Right hindlimb (tissue), 1 donor: ENCODE measurements around the gene MAN1C1.
"Not testable (repeated sequence)": the region's sequence is repeated elsewhere in the genome, so short reads cannot be mapped to it uniquely, and the experiment has no call there.

ENCODE experiments used
- DNase-seq: peaks from one replicate; pipeline ENCODE4 v3.0.0-alpha.2; 2018

MAN1C1 gene

DNA sequence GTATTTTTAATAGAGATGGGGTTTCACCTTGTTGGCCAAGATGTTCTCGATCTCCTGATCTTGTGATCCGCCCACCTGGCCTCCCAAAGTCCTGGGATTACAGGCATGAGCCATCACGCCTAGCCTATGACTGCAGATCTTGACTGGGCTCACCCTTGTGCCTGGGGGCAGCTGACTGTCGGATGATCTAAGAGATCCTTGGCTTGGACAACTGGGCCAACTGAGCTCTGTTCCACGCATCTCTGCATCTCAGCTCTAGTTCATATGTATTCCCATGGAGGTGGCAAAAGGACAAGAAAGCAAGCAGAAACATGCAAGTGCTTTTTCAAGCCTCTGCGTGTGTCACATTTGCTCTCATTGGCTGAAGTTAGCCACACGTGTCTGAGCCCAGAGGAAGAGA lies 107.6 kb downstream of the MAN1C1 start:
- DNase-seq: no peak

DNA sequence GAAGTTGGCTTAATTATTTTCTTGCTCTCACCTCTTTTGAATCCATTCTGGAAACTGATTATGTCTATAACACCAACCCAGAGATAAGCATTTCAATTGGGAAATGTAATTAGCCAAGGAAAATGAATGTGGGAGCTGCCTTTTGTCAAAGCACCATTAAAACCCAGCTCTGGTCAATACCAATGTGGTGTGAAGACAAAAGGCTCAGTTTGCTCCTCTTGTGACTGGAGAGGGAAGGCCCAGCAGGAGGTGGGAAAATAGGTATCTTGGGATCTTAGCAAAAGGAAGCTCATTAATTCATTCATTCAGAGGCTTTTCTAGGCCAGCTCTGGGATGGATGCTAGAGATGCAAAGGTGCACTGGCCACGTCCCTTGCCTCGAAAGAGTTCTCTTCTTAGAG lies 108.4 kb downstream of the MAN1C1 start:
- no peak for DNase-seq

DNA sequence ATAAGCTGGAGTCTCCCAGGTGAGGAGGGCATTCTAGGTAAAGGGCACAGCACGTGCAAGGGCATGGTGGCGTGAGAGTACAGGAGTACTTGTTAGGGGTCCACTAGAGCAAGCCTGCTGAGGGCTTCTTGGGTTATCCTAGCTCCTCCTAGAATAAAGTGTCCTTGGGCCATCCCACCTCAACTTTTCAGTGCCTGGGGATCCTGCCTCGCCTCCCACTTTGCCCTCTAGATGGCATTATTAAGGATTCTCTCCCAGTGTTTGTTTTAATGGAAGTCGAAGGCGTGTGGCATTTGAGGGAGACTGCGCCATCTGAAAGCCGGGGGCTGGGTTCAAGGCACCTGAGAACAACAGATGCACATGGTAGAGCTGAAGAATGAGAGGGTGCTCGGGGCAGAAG lies 108.9 kb downstream of the MAN1C1 start:
- DNase-seq: no peak

DNA sequence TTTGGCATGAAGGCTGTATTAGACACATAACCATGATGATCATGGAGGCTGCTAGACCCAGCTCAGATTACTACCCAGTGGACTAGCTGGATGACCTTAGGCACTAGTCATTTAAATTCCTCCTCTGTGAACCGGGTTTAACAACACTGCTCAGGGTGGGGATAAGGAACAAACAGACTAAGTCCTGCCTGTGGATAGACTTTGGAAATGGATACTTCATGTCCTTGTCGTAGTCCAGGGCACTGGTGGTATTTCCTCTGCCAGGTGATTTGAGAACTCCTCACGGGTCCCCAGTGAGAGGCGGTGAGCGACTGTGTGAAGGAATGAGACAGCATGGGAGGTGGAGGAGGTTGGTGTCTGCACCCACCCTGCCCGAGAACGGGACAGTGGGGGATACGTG lies 110.5 kb downstream of the MAN1C1 start:
- DNase-seq: no peak

DNA sequence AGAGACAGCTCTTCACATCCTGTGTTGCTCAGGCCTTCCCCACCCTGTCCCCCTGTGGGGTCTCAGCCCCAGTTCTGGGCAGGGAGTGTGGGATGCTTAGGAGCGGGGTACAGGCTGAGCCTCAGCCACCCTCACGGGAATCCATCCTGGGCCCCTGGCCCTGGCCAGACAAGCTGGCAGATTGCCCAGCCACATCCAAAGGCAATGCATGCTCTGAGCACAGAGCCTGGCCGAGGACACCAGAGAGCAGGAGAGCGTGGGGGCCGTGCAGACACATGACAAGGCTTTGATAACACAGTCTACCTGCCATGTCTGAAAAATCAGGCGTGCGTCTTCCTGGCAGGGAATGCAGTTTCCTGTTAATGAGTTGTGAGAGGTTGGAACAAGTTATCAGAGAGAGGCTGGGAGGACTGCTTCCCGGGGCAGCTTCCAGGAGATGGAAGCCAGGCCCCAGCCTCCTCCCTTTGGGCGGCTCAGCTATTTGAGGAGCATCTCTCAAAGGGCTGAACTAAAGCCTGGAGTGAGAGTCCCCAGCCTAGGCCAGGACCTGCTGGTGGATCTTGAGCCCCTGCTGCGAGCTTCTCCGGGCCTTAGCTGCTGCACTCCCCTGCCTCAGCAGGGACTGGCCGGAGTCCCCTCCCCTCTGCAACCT lies 111.2 kb downstream of the MAN1C1 start:
- DNase-seq: peak; percentile 78

DNA sequence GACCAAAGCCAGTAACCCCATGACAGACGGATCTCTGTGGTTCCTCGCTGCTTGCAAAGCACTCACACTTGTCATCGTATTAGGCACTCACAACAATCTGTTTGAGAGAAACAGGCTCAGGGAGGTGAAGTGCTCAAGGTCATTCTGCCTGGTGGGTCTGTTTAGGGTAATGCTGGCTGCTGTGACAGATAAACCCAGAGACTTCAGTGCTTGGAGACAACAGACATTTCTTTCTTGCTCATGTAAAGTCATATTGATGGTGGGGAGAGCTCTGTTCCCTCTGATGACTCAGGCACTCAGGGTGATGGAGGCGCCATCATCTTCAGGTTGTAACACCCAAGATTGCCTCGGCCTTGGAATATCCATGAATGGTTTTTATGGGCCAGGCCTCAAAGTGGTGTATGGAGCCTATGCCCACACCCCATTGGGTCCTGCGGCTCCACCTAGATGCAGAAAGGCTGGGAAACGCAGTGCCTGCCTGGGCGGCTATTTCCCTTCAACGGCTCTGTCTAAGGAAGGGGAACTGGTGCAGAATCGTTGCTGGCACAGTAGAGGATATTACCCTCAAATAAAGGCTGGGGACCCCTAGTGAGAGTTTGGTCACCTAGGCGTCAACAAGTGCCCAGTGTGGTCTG lies 111.8 kb downstream of the MAN1C1 start:
- DNase-seq: no peak

DNA sequence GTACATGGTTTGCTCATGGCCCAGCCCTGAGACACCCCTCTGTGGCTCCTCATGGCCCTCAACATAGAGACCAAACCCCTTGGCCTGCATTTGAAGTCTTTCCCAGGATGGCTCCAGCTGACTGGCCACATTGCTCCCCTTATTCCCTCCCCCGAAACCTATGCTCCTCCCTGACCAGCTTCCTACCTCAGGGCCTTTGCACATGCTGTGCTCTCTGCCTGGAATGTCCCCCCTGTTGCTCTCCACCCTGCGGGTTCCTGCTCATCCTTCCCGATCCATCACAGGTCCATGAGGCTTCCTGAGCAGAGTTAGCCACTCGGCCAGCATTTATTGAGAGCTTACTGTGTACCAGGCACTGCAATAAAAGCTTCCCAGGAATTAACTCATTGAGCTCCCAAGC lies 112.5 kb downstream of the MAN1C1 start:
- DNase-seq: no peak

DNA sequence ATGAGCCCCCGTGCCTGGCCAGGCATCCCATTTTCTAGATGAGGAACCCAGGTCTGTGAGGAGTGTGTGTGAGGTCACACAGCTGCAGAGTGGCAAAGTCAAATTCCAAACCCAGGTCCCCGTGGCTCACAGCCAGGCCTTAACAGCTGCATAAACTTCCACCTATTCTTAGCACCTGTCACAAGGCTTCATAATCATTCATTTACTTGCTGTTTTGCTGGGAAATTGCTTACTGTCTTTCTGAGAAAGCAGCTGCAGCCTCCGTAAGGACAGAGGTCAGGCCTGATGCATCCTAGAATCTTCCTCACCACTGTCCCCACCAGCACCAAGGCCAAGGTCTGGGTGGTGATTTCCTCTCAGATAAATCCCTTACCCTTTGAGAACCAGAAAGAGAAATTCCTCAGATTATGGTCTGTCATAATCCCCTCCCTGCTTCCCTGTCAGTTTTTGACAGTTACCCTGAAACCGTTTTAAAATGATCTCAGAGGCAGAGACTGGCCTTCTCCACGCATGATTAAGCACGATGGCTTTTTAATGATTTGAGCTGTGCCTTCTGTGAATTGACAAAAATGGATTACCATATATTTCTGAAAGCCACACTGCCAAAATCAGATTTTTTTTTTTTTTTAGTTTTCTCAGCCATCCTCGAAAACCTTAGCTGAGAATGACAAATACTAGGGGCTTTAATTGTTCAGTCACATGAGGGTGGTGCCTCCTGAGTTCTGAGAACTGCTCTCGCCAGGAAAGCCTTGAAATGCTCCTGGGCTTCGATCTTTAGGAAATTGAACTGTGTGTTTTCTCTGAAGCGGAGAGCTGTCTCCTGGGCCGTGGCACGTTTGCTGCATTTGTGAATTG lies 113.4 kb downstream of the MAN1C1 start:
- peak; percentile 51 for DNase-seq

DNA sequence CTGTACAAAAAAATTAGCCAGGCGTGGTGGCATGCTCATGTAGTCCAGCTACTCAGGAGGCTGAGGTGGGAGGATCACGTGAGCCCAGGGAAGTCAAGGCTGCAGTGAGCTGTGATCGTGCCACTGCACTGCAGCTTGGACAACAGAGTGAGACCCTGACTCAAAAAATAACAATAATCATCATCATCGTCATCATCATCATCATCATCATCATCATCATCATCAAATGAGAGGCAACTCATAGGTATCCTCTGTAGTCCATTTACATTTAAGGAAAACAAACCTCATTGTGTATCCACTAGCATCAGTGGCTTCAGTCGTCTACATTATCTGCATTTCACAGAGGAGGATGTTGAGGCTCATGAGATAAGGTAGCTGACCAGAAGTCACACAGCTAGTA lies 114.6 kb downstream of the MAN1C1 start:
- no peak for DNase-seq

DNA sequence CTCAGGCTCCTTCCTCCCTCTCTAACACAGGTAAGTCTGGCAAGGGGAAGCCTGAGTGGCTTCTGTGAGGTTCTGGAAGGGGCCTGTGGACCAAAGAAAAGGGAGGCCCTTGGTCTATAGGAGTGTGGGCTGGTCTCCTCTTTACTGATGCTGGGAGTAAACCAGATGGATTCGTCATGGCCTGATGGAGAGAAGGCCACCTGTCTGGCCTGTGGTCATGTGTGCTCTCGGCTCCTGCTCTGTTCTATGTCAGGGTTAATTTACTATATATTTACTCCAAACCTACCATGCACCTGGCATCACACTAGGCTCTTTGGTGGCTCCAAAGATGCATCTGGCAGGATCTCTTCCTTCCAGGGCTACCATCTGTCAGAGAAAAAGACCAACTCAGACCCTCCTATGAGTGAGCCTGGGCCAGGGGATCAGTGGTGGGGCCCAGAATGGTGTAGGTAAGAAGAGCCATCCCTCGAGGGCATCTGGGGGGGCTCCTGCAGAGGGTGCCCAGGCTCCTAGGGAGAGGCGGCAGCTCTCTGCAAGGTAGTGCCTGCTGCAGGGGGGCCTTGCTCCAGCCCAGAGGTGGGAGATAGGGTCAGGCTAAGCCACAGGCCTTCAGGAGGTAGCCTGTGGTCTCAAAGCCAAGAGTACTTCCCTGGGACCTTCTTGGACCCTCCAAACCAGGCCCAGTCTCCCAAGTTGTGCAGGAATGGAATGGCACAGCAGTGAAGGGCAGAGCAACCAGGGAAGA lies 115.2 kb downstream of the MAN1C1 start:
- DNase-seq: no peak

DNA sequence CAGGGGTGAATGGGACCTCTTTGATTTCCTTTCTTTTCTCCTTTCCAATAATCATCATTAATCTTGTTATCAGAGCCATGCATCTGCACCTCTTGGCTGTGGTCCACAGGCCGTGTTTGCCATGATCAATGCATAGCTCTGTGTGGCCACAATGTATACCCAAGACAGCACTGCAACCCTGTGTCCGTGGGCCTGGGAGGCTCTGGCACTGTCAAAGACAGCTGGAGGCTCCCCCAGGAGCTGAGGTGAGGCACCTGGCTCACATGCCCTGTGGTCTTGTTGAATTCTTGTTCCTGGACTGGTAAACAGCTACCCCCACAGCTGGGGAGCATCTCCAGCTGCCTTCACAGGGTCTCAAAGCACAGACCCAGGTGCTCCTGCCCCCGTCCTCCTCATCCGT lies 116.2 kb downstream of the MAN1C1 start:
- DNase-seq: no peak

DNA sequence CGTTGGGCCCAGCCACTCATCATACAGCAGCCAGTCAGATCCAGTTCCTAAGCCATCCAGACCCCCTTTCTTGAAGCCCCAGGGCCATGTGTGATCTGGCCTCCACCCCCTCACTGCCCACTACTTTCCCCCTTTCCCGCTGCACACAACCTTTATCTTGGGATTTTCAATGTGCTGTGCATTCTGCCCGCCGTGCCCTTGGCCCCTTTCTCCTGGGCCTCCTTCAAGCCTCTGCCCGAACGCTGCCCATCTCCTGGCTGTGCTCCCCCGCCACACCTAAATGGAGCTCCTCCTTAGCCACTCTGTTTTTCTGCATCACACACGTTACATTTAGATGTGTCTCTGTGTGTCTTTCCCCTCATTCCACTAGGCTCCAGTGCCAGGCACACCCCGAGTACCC lies 116.7 kb downstream of the MAN1C1 start:
- DNase-seq: no peak

DNA sequence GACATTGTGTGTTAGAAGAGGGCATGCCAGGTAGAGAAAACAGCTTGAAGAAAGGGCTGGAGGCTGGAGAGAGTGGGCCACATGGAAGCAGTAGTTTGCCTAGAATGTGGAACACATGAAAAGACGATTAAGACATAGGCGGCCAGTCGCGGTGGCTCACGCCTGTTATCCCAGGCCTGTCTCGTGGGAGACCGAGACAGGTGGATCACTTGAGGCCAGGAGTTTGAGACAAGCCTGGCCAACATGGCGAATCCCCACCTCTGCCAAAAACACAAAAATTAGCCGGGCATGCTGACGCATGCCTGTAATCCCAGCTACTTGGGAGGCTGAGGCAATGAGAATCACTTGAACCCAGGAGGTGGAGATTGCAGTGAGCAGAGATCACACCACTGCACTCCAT lies 118.4 kb downstream of the MAN1C1 start:
- not testable (repeated sequence) for DNase-seq

DNA sequence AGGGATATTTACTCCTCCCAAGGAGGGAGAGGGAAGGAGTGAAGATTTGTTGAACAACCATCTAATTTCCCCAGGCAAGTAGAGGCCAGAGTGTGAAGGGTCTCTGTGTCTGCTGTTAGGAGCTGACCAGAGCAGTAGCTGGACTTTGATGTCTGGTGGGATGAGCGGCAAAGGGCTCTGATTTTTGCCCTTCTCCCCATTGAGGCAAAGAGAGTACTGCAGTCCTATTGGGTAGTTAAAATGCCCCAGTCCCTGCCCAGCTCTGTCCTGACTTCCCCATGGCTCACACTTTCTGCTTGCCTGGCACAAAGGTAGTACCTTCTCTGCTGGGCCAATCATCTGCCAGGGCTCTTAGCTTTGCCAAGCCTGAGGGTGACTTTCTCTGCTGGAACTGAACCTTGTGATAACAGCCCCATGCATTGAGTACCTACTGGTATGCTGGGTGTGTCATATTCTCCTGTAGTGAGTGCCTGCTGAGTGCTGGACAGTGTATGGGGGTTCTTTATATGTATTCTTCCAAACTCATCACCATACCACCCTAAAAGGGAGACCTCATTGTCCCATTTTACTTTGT lies 119.5 kb downstream of the MAN1C1 start:
- DNase-seq: no peak

DNA sequence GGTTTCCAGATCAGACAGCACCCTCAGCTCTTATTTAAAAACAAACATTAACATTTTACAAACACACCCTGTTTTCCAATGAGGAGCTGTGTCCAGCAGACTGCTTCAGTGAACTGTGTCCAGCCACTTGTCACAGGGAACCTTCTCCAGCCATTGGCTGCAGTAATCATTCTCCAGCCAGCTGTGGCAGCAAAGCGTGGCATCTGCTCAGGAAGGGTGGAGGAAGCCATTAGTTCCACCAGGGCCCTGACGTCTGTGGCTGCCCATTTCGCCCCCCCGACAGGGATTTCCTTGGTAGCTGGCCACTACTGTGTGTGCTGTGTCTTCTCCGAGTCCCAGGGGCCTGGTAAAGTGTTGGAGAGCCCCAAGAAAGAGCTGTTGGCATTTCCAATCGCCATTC lies 120.5 kb downstream of the MAN1C1 start:
- DNase-seq: peak; percentile 79

DNA sequence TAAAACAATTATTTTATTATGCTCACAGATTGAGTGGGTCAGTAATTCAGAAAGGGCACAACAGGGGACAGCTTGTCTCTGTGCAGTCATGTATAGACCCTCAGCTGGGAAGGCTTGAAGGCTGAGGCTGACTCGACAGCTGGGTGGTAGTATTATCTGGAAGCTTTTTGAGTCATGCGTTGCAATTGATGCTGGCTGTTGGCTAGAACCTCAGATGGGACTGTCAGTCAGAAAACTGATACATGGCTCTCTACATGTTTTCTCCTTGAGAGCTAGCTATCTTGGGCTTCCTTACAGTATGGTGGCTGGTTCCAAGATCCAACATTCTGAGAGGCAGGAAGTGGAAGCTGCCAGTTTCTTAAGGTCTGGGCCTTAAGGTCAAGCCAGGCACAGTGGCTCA lies 121.9 kb downstream of the MAN1C1 start:
- DNase-seq: peak; percentile 61

DNA sequence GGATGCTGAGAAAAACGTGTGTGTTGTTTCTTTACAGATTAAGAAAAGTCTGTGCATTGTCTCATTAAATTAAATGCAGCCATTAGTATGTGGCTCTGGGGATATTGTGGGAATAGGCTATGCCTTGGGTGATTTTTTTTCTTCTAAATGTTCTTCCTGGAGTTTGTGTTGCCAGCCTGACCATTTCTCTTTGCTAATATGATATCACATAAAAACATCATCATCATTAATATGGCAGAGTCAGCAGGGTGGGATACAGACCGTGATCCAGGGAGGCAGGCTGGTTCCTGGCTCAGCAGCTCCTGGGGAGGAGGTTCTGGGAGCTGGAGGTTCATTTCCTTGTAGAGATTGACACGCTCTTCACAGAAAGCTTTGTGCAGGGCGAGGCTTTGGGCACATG lies 122.8 kb downstream of the MAN1C1 start:
- no peak for DNase-seq

DNA sequence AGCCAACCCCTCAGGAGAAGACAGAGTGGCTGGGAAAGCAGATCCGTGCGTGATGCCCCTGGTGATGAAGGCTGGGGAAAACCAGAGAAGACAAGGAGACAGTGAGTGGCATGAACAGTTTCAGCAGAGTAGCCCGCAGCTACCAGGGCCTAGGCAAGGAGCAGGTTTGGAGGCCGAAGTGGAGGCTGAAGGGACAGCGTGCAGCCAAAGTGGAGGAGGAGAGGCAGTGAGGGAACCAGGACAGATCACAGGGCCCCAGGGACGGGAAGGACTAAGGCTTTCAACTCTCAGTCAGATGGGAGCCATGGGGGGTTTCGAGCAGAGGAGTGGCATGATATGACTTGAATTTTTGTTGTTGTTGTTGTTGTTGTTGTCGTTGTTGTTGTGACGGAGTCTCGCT lies 123.5 kb downstream of the MAN1C1 start:
- no peak for DNase-seq

DNA sequence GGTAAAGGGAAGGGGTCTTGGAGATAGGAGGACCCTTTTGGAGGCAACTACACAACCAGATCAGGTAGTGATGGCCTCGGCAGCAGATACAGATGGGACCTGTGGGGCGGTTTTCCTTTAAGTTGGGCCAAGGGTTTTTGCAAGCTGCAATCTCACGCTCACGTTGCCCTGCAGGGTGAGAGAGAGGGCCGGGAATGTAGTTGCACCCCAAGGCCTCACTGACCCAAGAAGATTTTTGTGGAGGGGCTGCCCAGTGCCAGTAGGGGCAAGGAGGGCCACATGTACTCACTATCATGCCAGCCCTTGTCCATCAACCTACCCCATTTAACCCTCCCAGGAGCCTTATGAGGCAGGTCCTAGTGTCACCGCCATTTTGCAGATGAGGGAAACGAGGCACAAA lies 125.7 kb downstream of the MAN1C1 start:
- DNase-seq: no peak

DNA sequence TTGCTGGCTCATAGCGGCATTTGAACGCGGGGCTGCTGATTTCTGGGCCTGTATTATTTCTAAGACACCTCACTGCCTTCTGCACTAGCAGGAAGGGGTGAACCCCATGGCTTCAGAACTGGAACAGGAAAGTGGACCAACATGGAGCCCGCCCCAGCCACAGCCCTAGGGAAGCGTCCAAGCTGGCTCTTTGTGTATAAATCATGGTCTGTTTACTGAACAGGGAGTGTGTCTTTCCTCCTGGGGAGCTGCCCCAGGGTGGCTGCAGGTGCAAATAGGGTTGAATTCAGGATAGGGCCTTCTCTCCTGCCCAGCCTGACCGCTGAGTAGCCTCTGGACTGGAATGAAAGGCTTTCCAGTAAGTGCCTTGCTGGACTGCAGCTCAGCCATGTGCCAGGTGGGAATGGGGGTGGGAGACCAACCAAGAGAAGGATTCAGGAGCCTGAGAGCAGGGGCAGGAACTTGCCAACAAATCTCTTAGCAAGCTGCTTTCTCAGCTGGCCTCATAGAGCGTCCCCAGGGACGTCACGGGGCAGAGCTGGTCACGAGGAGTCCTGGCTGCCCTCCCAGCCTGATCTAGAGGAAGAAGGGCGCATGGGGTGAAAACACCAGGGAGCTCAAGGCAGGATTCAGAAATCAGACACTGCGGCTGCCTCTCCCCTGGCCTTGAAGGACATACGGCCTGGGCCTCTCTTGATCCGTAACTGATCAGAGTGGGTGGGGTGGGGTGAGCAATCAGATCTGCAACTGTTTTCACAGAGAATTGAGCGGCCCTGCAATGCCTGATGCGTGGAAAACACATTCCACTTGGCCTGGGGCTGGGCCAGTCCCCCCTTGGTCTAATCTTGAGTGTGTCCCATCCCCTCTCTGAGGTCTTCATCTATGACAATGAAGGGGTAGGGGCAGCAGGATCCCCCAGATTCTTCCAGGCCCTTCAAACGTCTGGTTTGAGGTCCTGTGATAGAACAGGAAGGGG lies 126.9 kb downstream of the MAN1C1 start:
- peak; percentile 81 for DNase-seq

DNA sequence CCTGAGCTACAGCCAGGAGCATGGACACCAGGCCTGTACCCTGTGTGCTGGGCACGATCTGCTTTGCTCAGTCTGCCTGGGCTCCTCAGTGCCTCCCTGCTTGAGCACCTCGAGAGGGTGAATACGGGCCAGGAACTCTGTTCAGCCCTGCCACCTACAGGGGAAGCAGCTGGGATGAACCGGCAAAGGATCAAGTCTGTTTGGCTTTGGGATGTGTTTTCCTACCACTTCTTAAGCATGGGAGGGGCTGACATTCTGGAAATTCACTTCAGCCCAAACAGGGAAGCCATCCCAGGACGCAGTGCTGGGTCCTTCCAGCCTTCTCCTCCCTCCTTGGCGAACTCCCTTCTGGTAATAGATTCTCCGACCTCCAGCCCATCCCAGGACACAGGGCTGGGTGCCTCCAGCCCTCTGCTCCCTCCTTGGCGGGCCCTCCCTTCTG lies 127.6 kb downstream of the MAN1C1 start:
- DNase-seq: peak; percentile 83
